NCI-H82 (cell line): Measurements from ENCODE around the gene HCN4.
"Not testable (repeated sequence)": the region's sequence is repeated elsewhere in the genome, so short reads cannot be mapped to it uniquely, and the experiment has no call there.

Experiments used
- DNase-seq: peaks from one replicate; lab custom pipeline; 2025; lab: John Stamatoyannopoulos, UW

The HCN4 gene

GRCh38 chr15:73368301-73369136 is at the start of gene HCN4:
Gene HCN4, minus strand, starts transcription at chr15:73368958. Its CDS starts 688 bp downstream, at chr15:73368270.
- peak; percentile 62 for DNase-seq

GRCh38 chr15:73414876-73415275 is 46.1 kb upstream of the HCN4 start:
- DNase-seq = no peak

GRCh38 chr15:73403171-73403570 is 34.4 kb upstream of the HCN4 start:
- no peak for DNase-seq

GRCh38 chr15:73400222-73400621 is 31.5 kb upstream of the HCN4 start:
- not testable (repeated sequence) for DNase-seq

GRCh38 chr15:73398861-73399260 is 30.1 kb upstream of the HCN4 start:
- no peak for DNase-seq

GRCh38 chr15:73397461-73397860 is 28.7 kb upstream of the HCN4 start:
- peak; percentile 70 for DNase-seq

- DNase-seq = no peak
Measured at GRCh38 chr15:73395671-73396070, 26.9 kb upstream of the HCN4 start.

GRCh38 chr15:73394782-73395181 is 26.0 kb upstream of the HCN4 start:
- no peak for DNase-seq

GRCh38 chr15:73393336-73393735 is 24.6 kb upstream of the HCN4 start:
- no peak for DNase-seq

- DNase-seq = no peak
Measured at GRCh38 chr15:73392025-73392424, 23.3 kb upstream of the HCN4 start.

- no peak for DNase-seq
Measured at GRCh38 chr15:73391128-73391872, 22.5 kb upstream of the HCN4 start.

- DNase-seq = no peak
Measured at GRCh38 chr15:73389971-73390544, 21.3 kb upstream of the HCN4 start.

- DNase-seq = no peak
Measured at GRCh38 chr15:73389539-73389938, 20.8 kb upstream of the HCN4 start.

GRCh38 chr15:73388256-73388781 is 19.6 kb upstream of the HCN4 start:
- DNase-seq = no peak

GRCh38 chr15:73387507-73388255 is 18.9 kb upstream of the HCN4 start:
- no peak for DNase-seq

GRCh38 chr15:73386886-73387506 is 18.2 kb upstream of the HCN4 start:
- DNase-seq = no peak

- DNase-seq = no peak
Measured at GRCh38 chr15:73386238-73386637, 17.5 kb upstream of the HCN4 start.

GRCh38 chr15:73385205-73385604 is 16.4 kb upstream of the HCN4 start:
- DNase-seq = no peak

- no peak for DNase-seq
Measured at GRCh38 chr15:73383310-73384189, 14.8 kb upstream of the HCN4 start.

GRCh38 chr15:73382115-73382514 is 13.4 kb upstream of the HCN4 start:
- DNase-seq = no peak
